GM21360 (cell line): ENCODE measurements around the gene OTOP1.
"Not testable (repeated sequence)": the region's sequence is repeated elsewhere in the genome, so short reads cannot be mapped to it uniquely, and the experiment has no call there.

Experiments
- ATAC-seq: cut with Tn5 transposase; IDR thresholded peaks from one replicate; pipeline ENCODE4 v1.9.1; 2021; ENCODE audit warnings: mild to moderate bottlenecking, moderate library complexity; ENCODE audit not compliant: unreplicated experiment

OTOP1 gene, protein sequence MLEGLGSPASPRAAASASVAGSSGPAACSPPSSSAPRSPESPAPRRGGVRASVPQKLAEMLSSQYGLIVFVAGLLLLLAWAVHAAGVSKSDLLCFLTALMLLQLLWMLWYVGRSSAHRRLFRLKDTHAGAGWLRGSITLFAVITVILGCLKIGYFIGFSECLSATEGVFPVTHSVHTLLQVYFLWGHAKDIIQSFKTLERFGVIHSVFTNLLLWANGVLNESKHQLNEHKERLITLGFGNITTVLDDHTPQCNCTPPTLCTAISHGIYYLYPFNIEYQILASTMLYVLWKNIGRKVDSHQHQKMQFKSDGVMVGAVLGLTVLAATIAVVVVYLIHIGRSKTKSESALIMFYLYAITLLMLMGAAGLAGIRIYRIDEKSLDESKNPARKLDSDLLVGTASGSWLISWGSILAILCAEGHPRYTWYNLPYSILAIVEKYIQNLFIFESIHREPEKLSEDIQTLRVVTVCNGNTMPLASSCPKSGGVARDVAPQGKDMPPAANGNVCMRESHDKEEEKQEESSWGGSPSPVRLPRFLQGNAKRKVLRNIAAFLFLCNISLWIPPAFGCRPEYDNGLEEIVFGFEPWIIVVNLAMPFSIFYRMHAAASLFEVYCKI

DNA sequence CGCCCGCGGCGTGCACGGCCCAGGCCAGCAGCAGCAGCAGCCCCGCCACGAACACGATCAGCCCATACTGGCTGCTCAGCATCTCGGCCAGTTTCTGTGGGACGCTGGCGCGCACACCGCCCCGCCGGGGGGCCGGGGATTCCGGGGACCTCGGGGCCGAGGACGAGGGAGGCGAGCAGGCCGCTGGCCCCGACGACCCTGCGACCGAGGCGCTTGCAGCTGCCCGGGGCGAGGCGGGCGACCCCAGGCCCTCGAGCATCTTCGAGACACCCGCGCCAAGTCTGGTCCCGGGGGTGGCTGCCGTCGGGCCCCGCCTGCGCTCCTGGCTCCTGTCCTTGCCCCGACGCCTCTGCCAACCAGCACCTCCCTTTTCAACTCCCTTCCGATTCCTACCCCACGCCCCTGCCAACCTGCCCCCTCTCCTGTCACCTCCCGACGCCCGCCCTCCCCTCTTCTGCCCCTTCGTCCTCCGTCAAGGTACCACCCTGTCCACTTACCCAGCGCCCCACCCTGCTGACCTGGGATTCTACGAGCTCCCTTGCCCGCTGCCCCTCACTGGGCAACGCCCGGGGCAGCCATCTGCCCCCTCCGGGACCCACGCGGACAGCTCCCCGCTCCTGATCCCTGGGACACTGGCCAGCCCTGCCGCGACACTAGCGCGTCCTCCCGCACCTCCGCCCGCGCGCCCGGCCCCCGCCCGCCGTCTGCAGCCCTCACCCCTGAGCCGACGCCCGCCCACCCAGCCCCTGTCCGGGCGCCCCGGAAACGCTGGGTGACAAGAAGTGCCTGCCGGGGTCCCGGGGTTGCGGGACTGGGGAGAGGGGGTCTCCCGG is at the start of gene OTOP1:
Gene OTOP1, minus strand, starts transcription at position 324 of the 833 bp plus-strand sequence. Its CDS starts 65 bp downstream, at position 259.
- no peak for ATAC-seq

DNA sequence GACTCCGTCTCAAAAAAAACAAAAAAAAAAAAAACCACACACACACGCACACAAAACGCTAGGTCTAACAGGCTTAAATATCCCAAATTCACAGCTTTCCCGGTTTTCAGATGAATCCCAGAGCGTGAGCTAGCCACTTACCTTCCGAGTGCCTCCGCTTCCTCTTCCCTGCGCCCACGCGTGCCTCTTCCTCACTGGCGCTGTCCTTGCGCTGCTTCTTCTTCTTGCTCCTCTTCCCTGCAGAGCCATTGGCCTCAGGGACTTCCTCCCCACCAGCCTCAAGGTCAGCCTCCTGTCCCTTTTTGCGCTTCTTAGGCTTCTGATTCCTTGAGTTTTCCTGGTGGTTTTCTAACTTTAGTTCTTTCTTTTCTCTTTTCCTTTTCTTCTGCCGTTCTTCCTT is 47.5 kb upstream of the OTOP1 start:
- no peak for ATAC-seq

DNA sequence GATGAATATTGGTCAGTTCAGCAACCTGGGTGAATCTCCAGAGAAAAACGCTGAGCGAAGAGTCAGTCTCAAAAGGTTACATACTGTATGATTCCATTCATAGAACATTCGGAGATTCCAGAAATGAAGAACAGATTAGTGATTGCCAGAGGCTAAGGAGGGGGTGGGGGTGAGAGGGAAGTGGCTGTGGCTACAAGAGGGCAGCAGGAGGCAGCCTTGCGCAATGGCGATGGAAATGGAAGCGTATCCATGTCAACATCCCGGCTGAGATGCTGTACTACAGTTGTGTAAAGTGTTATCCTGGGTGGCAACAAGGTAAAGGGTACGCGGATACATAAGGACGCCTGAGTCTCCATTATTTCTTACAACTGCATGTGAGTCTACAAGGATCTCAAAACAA is 45.2 kb upstream of the OTOP1 start:
- no peak for ATAC-seq

DNA sequence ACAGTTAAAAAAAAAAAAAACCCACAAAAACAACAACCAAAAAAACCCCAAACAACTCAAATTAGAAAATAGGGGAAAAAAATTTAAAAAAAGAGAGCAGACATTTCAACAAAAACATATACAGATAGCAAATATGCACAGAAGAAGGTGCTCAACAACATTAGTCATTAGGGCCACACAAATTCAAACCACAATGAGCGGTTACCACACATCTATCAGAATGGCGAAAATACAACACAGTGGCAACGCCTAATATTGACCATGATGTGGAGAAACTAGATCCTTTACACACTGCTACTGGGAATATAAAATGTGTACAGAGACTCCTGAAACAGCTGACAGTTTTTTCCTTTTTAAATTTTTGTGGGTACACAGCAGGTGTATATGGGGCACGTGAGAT is 43.8 kb upstream of the OTOP1 start:
- no peak for ATAC-seq

DNA sequence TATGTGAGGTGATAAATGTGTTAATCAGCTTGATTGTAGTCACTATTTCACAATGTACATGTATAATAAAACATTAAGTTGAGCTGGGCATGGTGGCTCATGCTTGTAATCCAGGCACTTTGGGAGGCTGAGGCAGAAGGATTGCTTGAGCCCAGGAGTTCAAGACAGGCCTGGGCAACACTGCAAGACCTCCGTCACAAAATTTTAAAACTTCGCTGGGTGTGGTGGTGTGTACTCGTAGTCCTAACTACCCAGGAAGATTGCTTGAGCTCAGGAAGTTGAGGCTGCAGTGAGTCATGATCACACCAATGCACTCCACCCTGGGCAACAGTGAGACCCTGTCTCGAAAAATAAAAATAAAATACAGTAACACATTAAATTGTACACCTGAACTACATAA is 43.1 kb upstream of the OTOP1 start:
- ATAC-seq, result no peak

DNA sequence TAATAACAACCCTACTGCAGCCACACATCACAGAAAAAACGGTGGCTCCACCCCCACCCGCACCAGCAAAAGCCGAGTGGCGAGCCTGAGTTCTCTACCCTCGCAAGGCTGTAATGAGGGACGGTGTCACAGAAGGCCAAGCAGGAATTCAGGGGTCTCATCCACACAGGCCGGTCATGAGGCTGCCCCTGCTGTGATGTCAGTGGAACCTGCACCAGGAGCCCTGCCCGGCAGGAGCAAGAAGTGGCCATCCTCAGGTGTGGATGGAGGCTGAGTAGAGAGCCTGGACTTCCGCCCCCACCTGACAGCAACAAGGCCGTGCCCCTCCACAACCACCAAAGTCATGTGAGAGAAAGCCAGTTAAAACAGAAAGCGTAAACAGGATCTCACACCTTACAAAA is 42.6 kb upstream of the OTOP1 start:
- ATAC-seq, result no peak

DNA sequence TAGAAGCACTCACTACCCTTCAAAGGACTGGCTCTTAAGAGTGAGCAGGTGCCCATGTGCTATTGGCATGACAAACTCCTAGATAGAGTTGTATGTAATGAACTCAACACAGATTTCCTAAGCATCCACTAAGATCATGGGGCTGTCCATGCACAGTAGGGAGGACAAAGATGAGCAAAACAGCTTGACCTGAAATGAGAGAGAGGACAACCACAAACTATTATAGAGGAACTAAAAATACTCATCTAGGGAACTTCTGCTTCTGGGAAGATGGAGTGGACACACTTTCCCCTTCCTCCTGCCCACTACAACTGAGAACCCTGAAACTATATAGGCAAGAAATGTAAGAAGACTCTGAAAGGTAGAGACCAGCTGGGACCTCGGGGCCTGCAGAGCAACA is 42.0 kb upstream of the OTOP1 start:
- ATAC-seq, result no peak

DNA sequence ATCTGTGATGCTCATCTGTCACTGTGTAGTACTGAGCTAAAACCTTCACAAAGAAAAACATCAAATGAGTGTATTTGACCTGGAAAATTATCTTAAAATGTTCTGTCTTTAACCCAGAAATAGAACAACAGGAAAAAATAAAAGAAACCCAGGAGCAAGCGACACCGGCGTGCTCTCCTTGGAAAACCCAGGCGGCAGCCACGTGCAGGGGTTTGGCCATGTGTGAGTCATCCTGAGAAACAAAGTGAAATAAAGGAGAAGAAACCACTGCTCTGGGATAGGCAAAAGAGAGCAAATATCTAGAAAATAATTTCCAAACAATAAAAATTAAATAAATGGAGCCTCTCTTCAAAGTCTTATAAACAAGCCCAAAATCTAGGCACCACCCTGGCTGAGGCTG is 41.3 kb upstream of the OTOP1 start:
- ATAC-seq, result no peak

DNA sequence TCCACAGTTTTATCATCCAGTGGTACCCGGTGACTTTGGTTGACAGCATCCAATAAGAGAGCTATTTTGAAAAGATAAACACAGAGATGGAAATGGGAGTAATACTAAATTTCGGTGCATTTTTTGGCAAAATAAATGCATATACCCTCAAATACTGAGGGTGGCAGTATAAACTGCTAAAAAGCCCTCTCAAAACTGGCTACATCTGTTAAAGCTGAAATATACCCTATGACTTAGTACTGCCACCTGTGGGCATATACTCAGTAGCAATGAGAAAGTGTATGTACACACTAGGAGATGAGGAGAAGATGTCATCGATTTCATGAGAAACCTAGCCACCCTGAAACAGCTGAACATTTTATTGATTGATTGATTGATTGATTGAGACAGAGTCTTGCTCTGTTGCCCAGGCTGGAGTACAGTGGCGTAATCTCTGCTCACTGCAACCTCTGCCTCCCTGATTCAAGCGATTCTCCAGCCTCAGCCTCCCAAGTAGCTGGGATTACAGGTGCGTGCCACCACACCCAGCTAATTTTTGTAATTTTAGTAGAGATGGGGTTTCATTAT is 33.5 kb upstream of the OTOP1 start:
- no peak for ATAC-seq

DNA sequence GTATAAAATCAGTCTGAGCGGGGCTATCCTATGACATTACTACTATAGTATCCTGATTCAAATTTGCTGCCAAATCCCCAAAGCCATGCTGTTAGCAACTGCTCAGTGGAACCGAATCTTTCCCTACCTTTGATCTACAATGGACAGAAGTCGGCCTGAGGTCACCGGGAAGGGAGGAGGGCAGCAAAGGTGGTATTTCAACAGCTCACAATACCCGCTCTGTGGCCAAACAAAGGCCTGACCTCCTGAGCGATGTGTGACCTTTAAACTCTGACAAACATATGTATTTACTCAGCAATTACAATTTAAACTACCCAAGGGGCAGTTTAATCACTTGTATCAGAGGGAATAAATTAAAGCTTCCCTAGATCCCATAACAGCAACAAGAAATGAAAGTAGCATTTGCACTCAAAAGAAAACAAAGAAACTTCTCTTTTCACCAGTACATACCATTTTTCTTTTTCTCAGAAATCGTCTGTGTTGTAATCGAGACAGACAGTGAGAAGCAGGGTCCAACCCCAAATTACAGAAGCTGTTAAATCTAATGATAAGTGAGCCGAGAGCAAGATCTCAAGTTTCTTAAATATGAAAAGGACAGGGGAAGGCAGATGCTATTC is 32.9 kb upstream of the OTOP1 start:
- ATAC-seq, result no peak

DNA sequence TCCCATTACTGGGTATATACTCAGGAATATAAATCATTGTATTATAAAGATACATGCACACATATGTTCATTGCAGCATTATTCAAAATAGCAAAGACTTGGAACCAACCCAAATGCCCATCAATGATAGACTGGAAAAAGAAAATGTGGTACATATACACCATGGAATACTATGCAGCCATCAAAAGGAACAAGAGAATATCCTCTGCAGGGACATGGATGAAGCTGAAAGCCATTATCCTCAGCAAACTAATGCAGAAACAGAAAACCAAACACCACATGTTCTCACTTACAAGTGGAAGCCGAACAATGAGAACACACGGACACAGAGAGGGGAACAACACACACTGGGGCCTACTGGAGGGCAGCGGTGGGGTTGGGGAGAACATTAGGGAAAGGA is 31.0 kb upstream of the OTOP1 start:
- ATAC-seq, result not testable (repeated sequence)

DNA sequence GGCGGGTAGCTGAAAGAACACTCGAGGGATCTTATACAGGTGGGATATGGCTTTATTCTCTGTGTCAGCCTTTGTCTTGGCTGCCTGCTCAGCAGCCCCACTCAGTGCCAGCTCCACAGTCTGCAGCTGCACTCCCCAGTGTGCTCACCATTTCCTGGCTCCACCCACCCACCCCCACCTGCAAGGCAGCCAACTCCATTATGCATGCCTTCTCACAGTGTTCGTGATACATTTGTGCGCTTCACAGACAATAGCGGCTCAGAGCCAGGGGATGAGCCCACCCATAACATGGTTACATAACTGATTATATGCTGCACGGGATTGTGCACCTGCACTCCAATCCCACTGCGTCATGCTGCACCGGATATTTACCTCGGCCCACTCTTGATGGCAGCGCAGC is 30.1 kb upstream of the OTOP1 start:
- ATAC-seq, result no peak

DNA sequence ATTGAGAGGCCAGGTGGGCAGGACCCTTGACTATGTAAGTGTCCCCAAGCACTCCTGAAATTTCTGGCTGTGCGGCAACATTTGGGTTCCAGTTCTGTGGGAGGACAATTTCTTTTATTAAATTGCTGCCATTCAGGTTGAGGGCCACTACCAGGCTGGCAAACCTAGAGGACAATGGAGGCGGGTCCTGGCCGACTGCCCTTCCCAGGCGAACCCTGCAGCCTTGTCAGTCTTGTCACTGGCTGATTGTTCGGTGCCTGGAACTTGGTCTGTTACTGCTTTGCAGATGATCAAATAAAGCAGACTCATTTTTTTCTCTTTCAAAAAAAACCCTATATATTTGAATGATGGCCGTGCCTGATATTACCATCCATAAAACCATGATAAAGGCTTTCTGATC is 27.9 kb upstream of the OTOP1 start:
- ATAC-seq, result no peak

DNA sequence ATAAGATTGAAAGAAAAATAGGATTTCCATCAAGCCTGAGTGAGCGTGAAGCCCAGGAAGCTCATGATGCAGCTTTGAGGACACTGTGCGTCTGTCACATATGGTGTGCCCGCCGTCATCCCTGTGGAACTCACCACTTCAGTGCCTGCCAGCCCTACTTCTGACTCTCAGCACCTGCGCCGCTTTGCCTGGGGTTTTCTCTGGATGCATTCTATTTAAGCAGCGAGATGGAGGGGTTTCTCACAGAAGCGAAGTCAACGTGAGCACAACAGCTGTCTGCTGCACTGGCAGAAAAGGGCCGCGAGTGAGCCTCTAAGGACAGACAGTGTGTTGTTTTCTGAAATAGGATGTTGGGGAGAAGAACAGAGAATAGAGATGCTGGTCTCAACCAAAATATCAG is 27.5 kb upstream of the OTOP1 start:
- ATAC-seq, result no peak

DNA sequence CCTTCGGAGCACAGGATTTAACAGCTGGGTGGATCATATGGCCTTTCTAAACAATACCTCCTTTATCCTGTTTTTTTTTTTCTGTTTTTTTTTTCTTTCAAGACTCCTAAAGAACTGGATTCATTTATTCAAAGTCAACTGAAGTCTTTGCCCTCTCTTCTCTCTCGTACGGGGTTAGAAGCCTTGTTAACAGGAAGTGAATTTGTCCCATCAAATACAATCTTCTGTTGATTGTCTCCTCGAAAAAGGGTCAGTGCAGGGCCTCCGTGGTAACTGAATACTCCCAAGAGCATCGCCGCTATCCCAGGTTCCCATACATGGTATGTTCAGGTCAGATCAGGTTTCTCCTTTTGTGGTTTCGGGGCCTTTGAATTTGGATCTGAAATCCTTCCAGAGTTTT is 23.1 kb upstream of the OTOP1 start:
- ATAC-seq, result no peak

DNA sequence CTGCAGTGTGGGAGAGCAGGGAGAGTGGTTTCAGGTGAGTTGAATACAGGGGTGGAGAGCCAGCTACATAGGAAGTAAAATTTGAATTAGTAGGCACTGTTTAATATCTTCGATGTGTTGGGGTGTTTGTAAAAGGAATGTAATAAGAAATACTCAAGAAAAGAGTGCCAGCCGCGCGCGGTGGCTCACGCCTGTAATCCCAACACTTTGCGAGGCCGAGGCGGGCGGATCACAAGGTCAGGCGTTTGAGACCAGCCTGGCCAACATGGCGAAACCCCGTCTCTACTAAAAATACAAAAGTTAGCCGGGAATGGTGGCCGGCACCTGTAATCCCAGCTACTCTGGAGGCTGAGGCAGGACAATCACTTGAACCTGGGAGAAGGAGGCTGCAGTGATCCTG is 22.6 kb upstream of the OTOP1 start:
- not testable (repeated sequence) for ATAC-seq

DNA sequence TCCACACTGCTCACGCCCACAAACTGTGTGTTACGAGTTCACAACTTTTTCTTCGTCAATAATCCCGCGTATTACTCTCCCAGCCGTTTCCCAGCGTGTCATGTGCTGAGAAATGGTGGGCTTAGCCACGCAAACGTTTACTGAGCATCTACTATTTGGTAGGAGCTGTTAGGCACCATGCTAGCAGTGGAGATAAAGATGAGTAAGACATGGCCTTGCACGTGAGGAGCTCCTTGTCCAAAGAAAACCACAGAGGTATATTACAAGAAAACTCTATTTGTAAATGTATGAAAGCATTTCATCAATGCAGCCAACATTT is 22.1 kb upstream of the OTOP1 start:
- ATAC-seq, result no peak

DNA sequence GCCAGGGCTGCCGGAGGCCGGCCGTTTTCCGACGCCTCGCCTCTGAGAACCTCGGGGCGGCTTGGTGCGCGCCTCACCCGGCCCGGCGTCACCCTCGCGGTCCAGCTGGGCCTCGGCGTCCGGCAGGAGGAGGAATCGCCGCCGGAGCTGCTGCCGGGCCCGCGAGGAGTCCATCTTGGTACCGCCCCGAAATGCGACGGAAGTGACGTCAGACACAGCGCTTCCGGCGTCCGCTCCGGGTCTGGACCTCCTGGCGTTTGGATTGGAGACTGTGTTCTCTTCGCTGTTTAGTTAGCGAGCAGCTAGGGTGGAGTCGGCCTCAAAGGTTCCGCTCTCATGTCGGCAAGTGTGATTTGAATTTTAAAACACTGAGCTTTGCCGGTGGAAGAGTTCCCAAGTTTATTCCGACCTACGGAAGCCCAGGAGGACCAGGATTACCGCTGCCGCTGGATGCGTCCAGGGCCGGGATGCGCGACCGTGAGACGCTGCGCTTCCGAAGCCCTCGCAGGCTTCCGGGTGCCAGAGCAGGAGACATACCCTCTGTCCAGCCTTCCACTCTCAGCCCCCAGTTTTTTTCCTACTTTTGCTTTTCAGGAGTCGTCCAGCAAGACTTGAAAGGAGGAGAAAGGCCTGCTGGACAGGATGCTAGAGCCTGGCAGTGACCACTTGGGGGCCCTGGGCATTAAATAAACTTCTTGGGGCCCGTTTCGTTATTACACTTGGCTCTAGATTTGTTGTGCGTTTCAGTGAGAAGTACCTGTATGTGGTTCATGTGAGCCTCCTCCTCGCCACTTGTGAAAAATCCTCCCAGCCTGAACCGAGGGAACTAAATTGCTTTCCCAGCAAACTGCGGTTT is 21.5 kb upstream of the OTOP1 start, which contains the start of gene TMEM128:
Gene TMEM128, minus strand, starts transcription at position 195 of the 856 bp plus-strand sequence. Its CDS starts 21 bp downstream, at position 174.
- ATAC-seq, result peak; percentile 95

DNA sequence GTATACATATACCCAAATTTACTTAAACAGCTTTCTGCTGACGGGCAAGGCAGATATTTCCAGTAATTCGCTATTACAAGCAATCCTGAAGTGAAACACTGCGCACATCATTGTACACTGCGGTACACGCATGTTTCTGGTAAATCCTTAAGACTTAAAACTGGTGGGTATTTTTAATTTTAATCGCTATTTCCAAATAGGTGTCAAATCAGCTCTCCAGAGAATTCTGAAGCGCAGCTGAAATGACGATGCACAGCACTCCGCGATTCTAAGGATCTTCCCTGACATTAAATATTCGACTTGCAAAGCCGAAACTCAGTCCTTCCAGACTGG is 20.9 kb upstream of the OTOP1 start:
- no peak for ATAC-seq

DNA sequence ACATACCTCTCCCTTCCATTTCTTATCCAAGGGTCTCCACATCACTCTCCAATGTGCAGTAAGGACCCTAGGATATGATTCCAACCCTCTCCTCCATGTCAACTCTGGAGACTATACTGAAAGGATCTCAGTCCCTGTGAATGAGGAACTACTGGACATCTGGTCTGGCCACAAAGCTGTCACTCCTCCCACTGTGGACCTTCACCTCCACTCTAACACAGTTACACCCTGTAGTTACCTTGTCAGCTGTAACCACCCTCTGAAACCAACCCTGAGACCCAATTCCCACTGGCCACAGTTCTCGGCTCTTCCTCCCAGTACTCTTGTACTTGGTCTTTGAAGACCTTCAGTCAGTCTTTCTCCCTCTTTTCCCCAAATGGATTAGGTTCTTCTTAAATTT is 18.4 kb upstream of the OTOP1 start:
- no peak for ATAC-seq
